Measurements from ENCODE around the gene RANBP1.

DNA sequence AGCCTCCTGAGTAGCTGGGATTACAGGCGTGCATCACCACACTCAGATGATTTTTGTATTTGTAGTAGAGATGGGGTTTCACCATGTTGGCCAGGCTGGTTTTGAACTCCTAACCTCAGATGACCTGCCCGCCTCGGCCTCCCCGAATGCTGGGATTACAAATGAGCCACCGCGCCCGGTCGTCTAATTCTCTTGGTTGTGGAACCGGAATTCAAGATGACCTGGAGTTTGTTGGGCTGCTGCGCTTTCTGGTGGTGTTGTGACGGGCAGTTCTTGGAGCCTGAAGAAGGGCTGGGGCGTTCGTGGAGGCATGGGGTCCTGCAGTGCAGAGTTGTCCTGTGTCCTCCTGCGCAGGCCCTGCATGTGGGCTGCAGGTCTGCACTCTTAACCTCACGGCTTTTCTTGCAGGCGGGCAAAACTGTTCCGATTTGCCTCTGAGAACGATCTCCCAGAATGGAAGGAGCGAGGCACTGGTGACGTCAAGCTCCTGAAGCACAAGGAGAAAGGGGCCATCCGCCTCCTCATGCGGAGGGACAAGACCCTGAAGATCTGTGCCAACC, 6.0 kb downstream of the RANBP1 start:
- TF ChIP-seq EP300 (IDR thresholded peaks at IDR 0.05; ENCODE audit: low read length), result no peak
- TF ChIP-seq, protein P1, sequence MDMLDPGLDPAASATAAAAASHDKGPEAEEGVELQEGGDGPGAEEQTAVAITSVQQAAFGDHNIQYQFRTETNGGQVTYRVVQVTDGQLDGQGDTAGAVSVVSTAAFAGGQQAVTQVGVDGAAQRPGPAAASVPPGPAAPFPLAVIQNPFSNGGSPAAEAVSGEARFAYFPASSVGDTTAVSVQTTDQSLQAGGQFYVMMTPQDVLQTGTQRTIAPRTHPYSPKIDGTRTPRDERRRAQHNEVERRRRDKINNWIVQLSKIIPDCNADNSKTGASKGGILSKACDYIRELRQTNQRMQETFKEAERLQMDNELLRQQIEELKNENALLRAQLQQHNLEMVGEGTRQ (CRISPR knock-in tag; IDR thresholded peaks at IDR 0.05), result no peak
- no peak for TF ChIP-seq SRSF3 (IDR thresholded peaks at IDR 0.05; ENCODE audit: insufficient read depth, low read length)
- no peak for TF ChIP-seq HNRNPK (IDR thresholded peaks at IDR 0.05; ENCODE audit: low read depth, low read length, poor library complexity, severe bottlenecking)
- no peak for TF ChIP-seq HDGF (IDR thresholded peaks at IDR 0.05)
- no peak for TF ChIP-seq IRF2 (CRISPR knock-in tag; IDR thresholded peaks at IDR 0.05)
- TF ChIP-seq CBX2 (IDR thresholded peaks at IDR 0.05; ENCODE audit: insufficient read depth, low read length, poor library complexity, severe bottlenecking), result no peak
- no peak for TF ChIP-seq SP1 (CRISPR knock-in tag; IDR thresholded peaks at IDR 0.05)
- no peak for TF ChIP-seq BACH1 (tag; IDR thresholded peaks at IDR 0.05)
- peak; percentile 44; the same call in 1 of the 2 replicates for TF ChIP-seq POLR2A (conservative IDR thresholded peaks at IDR 0.05)

Measured in K562 (cell line).